HL-60 (cell line): ENCODE data around the gene GPR89B.
"Not testable (repeated sequence)": the region's sequence is repeated elsewhere in the genome, so short reads cannot be mapped to it uniquely, and the experiment has no call there.

Experiments
- DNase-seq, 2 experiments: peaks; one replicate each; pipeline ENCODE4 v3.0.0-alpha.2; 2010 to 2020; ENCODE audit warnings: low read depth in 1 of 2, low spot score in 1 of 2
- H3K27ac ChIP-seq: fragments of 250-450 bp; sonication (Bioruptor Pico); replicated peaks from 2 replicates; pipeline ENCODE4 v1.5.1; 2020; ENCODE audit warnings: mild to moderate bottlenecking, moderate library complexity
- H3K27me3 ChIP-seq: fragments of 250-450 bp; sonication (Bioruptor Pico); 2 replicates; pipeline ENCODE4 v1.5.1; 2021; ENCODE audit warnings: mild to moderate bottlenecking, moderate library complexity; ENCODE audit not compliant: insufficient read depth, poor library complexity, severe bottlenecking
- H3K4me3 ChIP-seq: replicated peaks from 2 replicates; pipeline ENCODE4 v1.5.1; 2011; ENCODE audit warnings: mild to moderate bottlenecking, control low read depth, low read length; ENCODE audit not compliant: insufficient read depth

The GPR89B gene

DNA sequence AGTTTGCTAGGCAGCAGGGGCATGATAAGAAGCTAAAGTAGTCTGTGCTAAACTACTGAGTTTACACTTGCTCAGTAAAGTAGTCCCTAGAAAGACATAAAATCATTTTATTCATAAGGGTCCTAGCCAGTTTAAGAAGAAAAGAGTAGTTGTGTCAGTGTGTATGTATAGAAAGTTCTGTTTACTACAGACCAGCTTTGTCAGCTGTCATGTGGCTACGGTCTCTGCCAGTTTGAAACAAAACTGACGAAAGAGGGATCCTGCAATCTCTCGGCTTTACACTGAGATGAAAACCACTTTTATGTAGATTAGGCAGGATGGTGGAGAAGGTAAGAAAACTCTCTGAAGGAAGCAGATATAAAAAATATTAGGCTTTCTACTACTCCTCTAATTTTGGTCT lies 7.1 kb downstream of the GPR89B start:
- not testable (repeated sequence) for H3K27ac ChIP-seq, H3K4me3 ChIP-seq, H3K27me3 ChIP-seq, DNase-seq

DNA sequence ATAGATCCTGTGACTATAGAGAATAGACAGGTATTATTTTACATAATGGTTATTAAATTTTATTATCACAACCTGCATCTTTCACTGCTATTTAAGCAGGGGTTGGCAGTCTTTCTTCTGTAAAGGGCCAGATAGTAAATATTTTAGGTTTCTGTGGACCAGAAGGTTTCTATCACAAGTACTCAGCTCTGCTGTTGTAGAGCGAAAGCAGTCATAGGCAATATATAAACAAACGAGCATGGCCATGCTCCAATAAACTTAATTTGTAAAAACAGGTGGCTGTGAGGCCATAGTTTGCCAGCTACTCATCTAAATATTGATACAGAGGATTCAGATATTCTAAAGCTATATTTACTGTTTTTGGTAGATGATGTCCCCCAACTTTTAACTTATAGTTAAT lies 12.2 kb downstream of the GPR89B start:
- H3K27me3 ChIP-seq, H3K27ac ChIP-seq, DNase-seq, H3K4me3 ChIP-seq: not testable (repeated sequence)

DNA sequence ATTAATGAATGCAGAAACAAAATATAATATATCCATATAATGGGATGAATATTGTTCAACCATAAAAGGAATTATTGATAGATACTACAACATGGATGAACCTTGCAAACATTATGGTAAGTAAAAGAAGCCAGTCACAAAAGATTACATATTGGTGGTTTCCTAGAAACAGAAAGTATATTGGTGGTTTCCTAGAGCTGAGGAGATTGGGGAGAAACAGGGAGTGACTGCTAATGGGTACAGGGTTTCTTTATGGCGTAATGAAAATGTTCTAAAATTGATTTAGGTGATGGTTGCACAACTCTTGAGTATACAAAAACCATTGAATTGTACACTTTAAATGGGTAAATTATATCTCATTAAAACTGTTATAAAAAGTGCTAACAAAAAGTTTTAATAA lies 14.3 kb downstream of the GPR89B start:
- H3K27ac ChIP-seq, DNase-seq, H3K4me3 ChIP-seq, H3K27me3 ChIP-seq: not testable (repeated sequence)

DNA sequence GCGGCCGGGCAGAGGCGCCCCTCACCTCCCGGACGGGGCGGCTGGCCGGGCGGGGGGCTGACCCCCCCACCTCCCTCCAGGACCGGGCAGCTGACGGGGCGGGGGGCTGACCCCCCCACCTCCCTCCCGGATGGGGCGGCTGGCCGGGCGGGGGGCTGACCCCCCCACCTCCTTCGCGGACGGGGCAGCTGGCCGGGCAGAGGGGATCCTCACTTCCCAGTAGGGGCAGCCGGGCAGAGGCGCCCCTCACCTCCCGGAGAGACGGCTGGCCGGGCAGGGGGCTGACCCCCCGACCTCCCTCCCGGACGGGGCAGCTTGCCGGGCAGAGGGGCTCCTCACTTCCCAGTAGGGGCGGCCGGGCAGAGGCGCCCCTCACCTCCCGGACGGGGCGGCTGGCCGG lies 21.3 kb downstream of the GPR89B start:
- H3K4me3 ChIP-seq, H3K27me3 ChIP-seq, H3K27ac ChIP-seq, DNase-seq: not testable (repeated sequence)

DNA sequence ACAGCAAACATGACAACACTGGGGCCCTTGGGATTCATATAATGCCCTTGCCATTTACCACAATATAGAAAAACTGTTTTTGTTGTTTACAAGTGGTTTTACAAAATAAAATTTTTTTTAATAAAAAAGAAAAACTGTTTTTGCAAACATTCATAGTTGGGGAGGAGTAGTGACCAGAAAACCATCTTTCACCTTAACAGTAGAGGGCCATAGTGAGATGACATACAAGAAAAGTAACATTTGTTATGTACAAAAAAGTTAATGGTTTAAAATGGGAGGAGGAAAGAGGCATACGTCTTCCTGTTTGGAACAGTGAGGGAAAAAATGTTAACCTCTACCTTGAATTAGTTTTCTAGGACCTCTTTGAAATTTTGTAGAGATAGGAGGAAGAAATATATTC lies 30.7 kb downstream of the GPR89B start:
- DNase-seq, H3K27ac ChIP-seq: not testable (repeated sequence)

DNA sequence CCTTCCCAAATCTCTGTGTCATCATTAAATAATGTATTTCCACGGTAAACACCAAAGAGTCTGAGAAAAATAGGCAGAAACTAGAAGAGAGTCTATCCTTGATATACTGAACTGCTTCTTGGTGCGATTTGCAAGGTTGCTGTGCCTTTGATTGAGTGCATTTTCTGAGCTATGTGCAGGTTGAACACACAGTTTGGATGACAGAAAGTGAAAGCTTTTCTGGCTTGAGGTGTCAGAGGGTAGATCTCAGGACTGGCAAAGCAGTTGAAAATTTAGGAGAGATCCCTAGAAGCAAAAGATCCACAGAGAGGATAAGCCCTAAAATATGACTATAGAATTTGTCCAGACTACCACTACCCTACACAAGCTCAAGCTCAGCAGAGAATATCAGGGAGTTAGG lies 31.5 kb downstream of the GPR89B start:
- H3K4me3 ChIP-seq, H3K27ac ChIP-seq, H3K27me3 ChIP-seq, DNase-seq: not testable (repeated sequence)

More for the DNA sequence above, 30.7 kb downstream of the GPR89B start:
- not testable (repeated sequence) for H3K27me3 ChIP-seq, H3K4me3 ChIP-seq

DNA sequence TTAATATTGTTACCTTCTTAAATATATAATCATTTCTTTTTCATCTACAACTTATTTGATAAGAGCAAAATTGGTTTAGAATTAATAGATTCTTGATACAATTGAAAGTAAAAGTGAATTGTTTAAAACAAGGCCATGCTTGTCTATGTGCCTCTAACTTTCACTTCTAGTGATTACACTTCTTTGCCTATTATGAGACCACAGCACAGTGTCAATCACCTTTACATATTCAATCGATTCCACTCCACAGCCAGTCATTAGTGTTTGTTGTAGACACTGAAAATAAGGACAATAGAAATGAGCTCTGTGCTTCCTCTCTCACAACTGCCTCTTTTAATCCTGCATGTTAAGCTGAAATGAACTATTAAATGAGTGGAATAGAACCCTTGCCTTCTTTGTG lies 36.4 kb downstream of the GPR89B start:
- DNase-seq, H3K27ac ChIP-seq, H3K27me3 ChIP-seq, H3K4me3 ChIP-seq: not testable (repeated sequence)

DNA sequence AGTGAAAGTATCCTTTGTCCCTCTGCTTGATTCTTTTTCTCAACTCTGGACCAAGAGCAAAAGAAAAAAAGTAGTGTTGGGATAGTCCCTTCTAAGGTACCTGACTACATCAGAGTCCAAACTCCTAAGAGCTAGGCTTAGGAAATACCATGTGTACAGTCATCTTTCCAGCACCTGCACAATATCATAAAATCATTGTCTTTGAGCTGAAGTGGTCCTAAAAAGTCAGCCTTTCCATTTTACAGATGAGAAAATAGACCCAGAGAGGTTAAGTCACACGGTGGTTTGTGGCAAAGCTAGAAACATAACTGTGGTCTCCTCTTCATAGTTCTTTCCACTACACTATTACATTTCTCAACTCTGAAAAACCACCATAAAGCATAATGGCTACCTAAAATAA lies 38.4 kb downstream of the GPR89B start:
- H3K27ac ChIP-seq, DNase-seq, H3K27me3 ChIP-seq, H3K4me3 ChIP-seq: not testable (repeated sequence)

DNA sequence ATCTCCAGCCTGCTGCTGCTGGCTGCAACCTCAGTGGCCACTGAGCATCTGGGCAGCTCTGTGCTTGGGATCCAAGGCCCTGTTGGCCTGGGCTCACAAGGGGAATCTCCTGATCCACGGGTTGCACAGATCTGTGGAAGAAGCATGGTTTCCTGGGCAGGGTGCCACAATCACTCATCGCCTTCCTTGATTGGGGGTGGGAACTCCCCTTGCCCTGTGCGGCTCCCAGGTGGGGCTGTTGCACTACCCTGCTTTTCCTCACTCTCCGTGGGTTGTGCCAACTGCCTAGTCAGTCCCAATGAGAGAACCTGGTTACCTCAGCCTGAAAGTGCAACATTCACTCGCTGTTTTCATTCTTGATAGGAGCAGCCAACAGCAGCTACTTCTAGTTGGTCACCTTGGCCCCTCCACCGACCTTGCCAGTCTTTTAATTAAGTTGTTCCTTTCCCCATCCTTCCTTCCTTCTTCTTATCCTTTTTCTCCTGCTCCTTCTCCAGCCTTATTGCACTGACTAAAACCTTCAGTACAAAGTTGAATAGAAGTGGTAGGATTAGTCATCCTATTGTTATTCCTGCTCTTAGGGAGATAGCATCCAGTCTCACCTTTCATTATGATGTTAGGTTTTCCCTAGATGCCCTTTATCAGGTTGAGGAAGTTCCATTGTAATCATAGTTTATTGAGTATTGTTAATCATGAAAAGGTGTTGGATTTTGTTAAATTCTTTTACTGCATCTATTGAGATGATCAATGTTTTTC lies 50.9 kb downstream of the GPR89B start:
- not testable (repeated sequence) for H3K27me3 ChIP-seq, H3K27ac ChIP-seq, H3K4me3 ChIP-seq, DNase-seq

DNA sequence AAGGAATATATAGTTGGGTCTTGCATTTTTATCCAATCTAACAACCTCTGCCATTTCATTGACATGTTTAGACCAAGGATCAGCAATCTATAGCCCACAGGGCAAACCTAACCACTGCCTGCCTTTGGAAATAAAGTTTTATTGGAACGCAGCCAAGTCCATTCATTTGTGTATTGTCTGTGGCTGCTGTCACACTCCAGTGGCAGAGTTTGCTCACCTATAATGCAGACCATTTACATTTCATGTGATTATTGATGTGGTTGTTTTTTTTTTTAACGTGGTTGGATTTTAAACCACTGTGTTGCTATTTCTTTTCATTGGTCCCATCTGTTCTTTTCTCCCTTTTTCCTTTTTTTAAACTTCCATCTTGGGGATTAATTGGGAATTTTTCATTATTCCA lies 57.2 kb downstream of the GPR89B start:
- H3K27me3 ChIP-seq, DNase-seq, H3K27ac ChIP-seq, H3K4me3 ChIP-seq: not testable (repeated sequence)

DNA sequence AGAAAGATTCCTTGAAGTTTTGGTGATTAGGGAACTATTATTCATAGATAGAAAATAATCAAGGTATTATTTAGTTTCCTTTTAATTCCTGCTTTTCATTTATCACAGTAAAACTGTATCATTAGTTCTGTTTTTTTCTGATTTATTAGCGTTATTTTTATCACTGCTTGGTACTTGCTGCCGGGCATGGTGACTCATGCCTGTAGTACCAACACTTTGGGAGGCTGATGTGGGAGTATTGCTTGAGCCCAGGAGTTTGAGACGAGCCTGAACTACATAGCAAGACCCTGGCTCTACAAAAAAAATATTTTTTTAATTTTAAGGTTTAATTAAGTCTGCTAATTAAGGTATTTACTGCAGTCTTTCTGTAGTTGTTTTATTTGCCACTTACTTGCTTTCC lies 59.7 kb downstream of the GPR89B start:
- H3K4me3 ChIP-seq, DNase-seq, H3K27ac ChIP-seq, H3K27me3 ChIP-seq: not testable (repeated sequence)

DNA sequence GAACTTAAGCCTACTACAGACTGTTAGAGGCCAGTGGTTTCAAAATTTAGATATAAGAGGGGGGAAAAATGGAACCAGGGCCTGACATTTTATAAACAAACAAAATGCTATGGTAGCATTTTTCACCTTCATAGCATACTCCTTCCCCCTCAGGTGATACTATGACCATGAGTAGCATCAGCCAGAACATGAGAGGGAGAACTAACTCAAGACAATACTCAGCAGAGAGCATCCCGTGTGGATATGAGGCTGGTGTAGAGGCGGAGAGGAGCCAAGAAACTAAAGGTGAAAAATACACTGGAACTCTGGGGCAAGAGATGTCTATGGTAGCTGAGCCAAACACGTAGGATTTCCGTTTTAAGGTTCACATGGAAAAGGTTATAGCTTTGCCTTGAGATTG lies 64.7 kb downstream of the GPR89B start:
- H3K4me3 ChIP-seq, H3K27me3 ChIP-seq, DNase-seq, H3K27ac ChIP-seq: not testable (repeated sequence)

DNA sequence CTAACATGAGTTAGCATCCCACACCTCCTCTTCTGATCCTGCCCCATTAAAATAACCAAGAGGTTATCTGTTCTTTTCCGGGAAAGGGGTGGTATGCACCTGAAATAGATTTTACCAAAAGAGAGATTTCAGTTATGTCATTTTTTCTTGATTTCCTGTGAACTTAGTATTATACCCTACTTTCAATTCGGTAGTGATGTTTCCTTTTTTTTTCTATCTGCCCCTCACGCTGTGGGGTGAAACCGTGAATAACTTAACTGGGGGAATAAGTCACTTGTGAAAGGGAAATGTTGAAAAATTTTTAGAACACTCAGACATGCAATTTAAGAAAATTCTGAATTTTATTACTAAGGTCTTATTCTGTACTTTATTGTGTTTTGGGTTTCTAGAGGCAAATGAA lies 65.2 kb downstream of the GPR89B start:
- not testable (repeated sequence) for DNase-seq, H3K27ac ChIP-seq, H3K27me3 ChIP-seq, H3K4me3 ChIP-seq

DNA sequence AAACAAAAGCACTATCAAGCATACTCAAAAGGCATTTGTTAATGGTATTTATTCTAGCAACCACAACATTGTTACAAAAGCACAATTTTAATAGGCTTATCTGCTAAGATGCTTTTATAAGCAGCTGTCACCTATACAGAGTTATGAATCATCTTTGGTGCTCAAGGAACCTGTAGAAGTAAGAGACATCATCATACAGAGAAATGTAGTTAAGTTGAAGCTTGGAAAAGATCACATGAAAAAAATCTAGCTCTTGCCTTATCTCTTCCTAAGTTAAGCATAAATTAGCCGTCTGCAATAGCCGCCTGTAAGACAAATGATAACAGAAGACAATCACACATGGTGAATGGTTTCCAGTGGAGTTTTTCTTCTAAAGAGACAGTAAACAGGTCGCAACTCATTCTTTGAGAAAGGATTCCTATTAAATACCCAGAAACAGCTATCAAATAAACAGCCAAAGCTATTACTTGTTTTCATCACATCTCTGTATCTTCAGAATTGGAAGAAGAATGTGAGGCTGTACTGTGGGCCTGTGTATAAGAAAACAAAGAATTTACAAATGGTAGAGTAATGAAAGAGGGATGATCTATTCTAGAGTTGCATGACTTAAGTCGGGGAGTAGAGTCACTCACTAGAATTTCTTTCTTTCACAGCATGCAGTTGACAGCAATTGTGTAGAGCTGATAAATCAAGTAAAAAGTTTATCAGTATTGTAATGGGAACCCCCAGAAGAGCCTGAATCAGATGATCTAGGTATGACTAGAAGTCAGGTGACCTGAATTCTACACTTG lies 65.8 kb downstream of the GPR89B start:
- DNase-seq, H3K27me3 ChIP-seq: not testable (repeated sequence)

DNA sequence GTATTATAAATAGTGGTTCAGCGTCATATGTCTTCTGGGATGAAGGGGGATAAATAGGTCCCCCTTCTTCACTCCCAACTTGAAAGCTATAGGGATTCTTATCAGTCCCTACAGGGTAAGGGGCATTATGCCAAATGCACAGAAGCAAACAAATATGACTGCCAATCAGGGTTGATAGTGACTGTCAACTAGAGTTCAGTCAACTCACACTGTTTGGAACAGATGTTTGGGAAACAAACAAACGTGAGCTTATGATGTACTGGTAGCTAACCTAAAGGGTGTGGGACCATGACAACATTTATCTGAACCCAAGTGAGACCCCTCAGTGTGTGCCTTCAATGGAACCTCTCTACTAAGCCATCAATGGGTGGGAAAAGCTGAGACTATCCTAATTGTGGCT lies 67.9 kb downstream of the GPR89B start:
- H3K4me3 ChIP-seq, DNase-seq, H3K27ac ChIP-seq, H3K27me3 ChIP-seq: not testable (repeated sequence)

More for the DNA sequence above, 65.8 kb downstream of the GPR89B start:
- not testable (repeated sequence) for H3K27ac ChIP-seq, H3K4me3 ChIP-seq
